Upper lobe of left lung (tissue), 4 donors: Measurements from ENCODE around the gene SF3A1.

Source experiments
- CTCF ChIP-seq, 6 experiments: fragments of 450-650 bp in 4 of 6; fragments of 200-600 bp in 2 of 6; sonication (generic) in 2 of 6; IDR thresholded peaks; one replicate each; pipeline ENCODE4 v1.5.1; 2016 to 2019; ENCODE audit warnings: antibody characterized with exemption in 6 of 6
- POLR2A ChIP-seq, 4 donors: fragments of 450-650 bp; IDR thresholded peaks; one replicate each; pipeline ENCODE4 v1.5.1; 2016 to 2017; ENCODE audit warnings: antibody characterized with exemption in 4 of 4, mild to moderate bottlenecking in 2 of 4

GRCh38 chr22:30285846-30286200, 70.9 kb downstream of the SF3A1 start:
- no peak for TF ChIP-seq CTCF (IDR thresholded peaks at IDR 0.05)
- no peak for TF ChIP-seq POLR2A (IDR thresholded peaks at IDR 0.05)
